ENCODE data around the gene TRIM38.
"Not testable (repeated sequence)": the region's sequence is repeated elsewhere in the genome, so short reads cannot be mapped to it uniquely, and the experiment has no call there.

The TRIM38 gene

DNA sequence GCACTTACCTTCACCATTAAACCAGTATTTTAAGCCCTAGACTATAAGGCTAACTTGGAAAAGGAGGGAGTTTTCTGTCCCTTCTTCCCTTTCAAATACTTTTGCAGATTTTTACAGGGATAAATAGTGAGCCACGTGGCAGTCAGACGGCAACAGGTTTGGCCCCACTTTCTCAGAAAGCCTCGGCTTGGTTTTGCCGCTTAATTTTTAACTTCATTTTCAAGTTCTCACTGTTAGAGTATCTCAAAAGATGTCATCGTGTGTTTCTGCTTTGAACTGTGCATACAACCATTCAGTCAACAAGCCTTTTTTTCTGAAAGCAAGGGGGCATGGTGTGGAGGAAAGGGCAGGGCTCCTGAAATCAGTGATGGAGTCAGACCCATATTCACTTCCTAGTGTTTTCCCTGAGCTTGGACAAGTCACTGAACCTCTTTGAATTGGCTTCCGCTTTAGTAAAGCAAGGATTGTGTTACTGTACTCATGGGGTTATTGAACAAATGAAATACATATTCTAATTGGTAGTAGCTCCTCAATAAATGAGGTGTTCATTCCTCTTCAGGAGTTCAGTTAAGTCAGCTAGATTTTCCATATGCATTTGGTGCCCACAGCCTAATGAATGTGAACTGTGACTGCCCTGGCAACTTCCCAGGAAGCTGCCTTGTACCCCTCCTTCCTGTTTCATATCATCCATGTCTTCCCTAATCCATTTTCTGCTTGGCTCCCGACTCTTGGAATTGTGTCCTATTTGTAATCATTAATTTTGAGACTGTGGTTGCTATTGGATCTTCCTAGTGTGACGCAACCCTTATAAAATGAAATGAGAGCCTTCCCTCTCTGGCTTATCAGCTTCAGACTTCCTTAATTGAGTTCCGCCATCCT is 31.8 kb upstream of the TRIM38 start, which contains the start of gene SLC17A2:
TSS of gene SLC17A2 (minus strand) at position 160 of the 879 bp plus-strand sequence. CDS start 4,895 bp downstream, outside the sequence.
- no peak within 1 kb of the TSS for H3K4me3 ChIP-seq (ENCODE audit: low read length)
- no peak for TF ChIP-seq ZNF274 (IDR thresholded peaks at IDR 0.05; ENCODE audit: low read depth, low read length)

- no peak for TF ChIP-seq ZNF274 (IDR thresholded peaks at IDR 0.05; ENCODE audit: low read depth, low read length)
- no peak overlapping the region for H3K4me3 ChIP-seq (ENCODE audit: low read length)
These were observed 31.2 kb upstream of the TRIM38 start for GRCh38 chr6:25931411-25931709.

- no peak overlapping the region for H3K4me3 ChIP-seq (ENCODE audit: low read length)
- no peak for TF ChIP-seq ZNF274 (IDR thresholded peaks at IDR 0.05; ENCODE audit: low read depth, low read length)
These were observed 28.4 kb upstream of the TRIM38 start for GRCh38 chr6:25934156-25934555.

GRCh38 chr6:25934735-25935313 is 27.8 kb upstream of the TRIM38 start:
- TF ChIP-seq ZNF274 (IDR thresholded peaks at IDR 0.05; ENCODE audit: low read depth, low read length): no peak
- H3K4me3 ChIP-seq (ENCODE audit: low read length): no peak overlapping the region

DNA sequence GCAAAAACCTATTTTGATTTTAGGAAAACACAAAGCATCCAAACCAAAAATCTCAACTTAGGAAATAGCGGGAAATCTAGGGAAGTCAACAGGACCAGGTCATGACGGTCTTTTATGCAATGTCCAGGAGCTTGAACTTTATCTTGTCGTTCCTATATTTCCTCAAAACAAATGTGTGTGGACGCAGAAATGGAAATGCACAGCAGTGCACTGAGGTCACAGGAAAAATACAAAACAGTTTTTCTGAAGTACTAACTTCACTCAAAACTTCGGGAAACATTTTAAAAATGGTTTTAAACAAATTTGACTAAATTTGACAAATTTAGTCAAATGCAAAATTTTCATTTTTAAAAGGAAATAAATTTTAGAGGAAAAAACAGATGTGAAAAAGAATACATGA is 26.6 kb upstream of the TRIM38 start:
- no peak overlapping the region for H3K4me3 ChIP-seq (ENCODE audit: low read length)
- TF ChIP-seq ZNF274 (IDR thresholded peaks at IDR 0.05; ENCODE audit: low read depth, low read length): no peak

GRCh38 chr6:25939593-25939992 is 23.0 kb upstream of the TRIM38 start:
- no peak overlapping the region for H3K4me3 ChIP-seq (ENCODE audit: low read length)
- TF ChIP-seq ZNF274 (IDR thresholded peaks at IDR 0.05; ENCODE audit: low read depth, low read length): no peak

DNA sequence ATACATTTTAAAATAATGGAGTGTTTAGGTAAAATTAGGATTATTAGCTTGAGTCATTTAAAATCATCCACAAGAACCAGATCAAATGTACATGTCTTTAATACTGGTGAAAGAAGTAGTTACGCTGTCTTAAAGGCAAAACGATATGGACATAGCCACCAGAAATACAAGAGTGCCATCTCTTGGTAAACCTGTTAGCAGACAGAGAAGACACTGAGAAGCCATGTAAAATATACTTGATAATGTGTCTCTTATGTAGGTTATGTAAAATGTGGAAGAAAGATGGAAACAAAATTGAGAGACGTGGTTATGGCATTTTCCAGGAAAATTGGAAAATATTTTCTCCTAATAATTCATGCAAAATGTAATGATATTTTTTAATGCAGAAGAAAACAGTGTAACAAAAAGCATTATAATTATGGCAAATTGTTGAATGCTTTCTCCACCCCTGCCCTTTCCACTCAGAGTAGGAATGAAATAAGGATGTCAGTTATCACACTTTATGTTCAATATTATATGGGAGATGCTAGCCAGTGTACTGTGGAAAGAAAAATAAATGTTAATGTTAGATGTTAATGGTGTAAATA is 19.9 kb upstream of the TRIM38 start:
- no peak overlapping the region for H3K4me3 ChIP-seq (ENCODE audit: low read length)
- no peak for TF ChIP-seq ZNF274 (IDR thresholded peaks at IDR 0.05; ENCODE audit: low read depth, low read length)

DNA sequence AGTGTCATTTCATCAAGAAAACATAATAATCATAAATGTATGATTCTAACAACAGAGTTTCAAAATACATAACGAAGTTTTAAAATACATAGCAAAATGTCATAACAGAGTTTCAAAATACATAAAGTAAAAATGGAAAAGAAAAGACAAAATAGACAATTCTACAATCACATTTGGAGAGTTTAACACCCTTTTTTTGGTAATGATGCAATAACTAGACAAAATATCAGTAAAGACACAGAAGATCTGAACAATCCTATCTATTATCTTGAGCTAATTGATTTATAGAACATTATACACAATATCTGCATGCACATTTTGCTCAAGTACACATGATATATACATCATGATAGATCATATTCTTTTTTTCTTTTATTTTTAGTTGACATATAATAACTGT is 18.7 kb upstream of the TRIM38 start:
- no peak for TF ChIP-seq ZNF274 (IDR thresholded peaks at IDR 0.05; ENCODE audit: low read depth, low read length)
- no peak overlapping the region for H3K4me3 ChIP-seq (ENCODE audit: low read length)

- no peak overlapping the region for H3K4me3 ChIP-seq (ENCODE audit: low read length)
- no peak for TF ChIP-seq ZNF274 (IDR thresholded peaks at IDR 0.05; ENCODE audit: low read depth, low read length)
These were observed 17.7 kb upstream of the TRIM38 start for GRCh38 chr6:25944688-25945574.

GRCh38 chr6:25945738-25946137 is 16.9 kb upstream of the TRIM38 start:
- not testable (repeated sequence) for H3K4me3 ChIP-seq (ENCODE audit: low read length)

GRCh38 chr6:25946631-25947030 is 16.0 kb upstream of the TRIM38 start:
- H3K4me3 ChIP-seq (ENCODE audit: low read length): no peak overlapping the region
- TF ChIP-seq ZNF274 (IDR thresholded peaks at IDR 0.05; ENCODE audit: low read depth, low read length): no peak

- not testable (repeated sequence) for H3K4me3 ChIP-seq (ENCODE audit: low read length)
These were observed 15.1 kb upstream of the TRIM38 start for GRCh38 chr6:25947492-25947891.

- H3K4me3 ChIP-seq (ENCODE audit: low read length): no peak overlapping the region
- TF ChIP-seq ZNF274 (IDR thresholded peaks at IDR 0.05; ENCODE audit: low read depth, low read length): no peak
These were observed 12.9 kb upstream of the TRIM38 start for GRCh38 chr6:25949695-25950094.

DNA sequence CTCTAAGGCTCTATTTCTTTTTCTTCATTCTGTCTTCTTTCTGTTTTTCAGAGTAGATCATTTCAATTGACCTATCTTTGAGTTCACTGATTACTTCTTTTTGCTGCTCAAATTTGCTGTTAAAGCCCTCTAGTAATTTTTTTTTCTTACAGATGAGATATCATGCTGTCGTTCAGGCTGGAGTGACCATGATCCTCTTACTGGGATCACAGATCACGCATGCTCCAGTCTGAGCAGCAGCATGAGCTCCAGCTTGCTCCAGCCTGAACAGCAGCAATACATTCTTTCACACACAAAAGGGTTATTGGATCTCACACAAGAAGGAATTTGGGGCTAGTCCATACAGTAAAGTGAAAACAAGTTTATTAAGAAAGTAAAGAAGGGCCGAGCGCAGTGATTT is 12.3 kb upstream of the TRIM38 start:
- TF ChIP-seq ZNF274 (IDR thresholded peaks at IDR 0.05; ENCODE audit: low read depth, low read length): no peak
- no peak overlapping the region for H3K4me3 ChIP-seq (ENCODE audit: low read length)

All from GM08714 (cell line).